Nephron (organoid): ENCODE measurements around the gene GINS3.
"Not testable (repeated sequence)": the region's sequence is repeated elsewhere in the genome, so short reads cannot be mapped to it uniquely, and the experiment has no call there.

ENCODE experiments used
- H3K27ac Mint-ChIP-seq, 3 experiments: 2 replicates each; pipeline ENCODE4 v1.8.0; 2020; ENCODE audit warnings: mixed read lengths in 3 of 3, mild to moderate bottlenecking in 2 of 3, moderate library complexity in 1 of 3
- H3K27me3 Mint-ChIP-seq: 2 replicates; pipeline ENCODE4 v1.8.0; 2021; ENCODE audit warnings: low read depth, mild to moderate bottlenecking, moderate library complexity, mixed read lengths
- H3K36me3 Mint-ChIP-seq: 2 replicates; pipeline ENCODE4 v1.8.0; 2020; ENCODE audit warnings: low read depth, mixed read lengths
- H3K4me1 Mint-ChIP-seq: 2 replicates; pipeline ENCODE4 v1.8.0; 2020; ENCODE audit warnings: mixed read lengths
- H3K4me3 Mint-ChIP-seq, 3 experiments: 2 replicates each; pipeline ENCODE4 v1.8.0; 2020; ENCODE audit warnings: mild to moderate bottlenecking in 3 of 3, mixed read lengths in 3 of 3, moderate library complexity in 2 of 3
- H3K9me3 Mint-ChIP-seq: 2 replicates; pipeline ENCODE4 v1.8.0; 2020; ENCODE audit warnings: mixed read lengths
- TF ChIP-seq, protein P1 (sequence below), 3 experiments: fragments of 200-600 bp; sonication (generic); IDR thresholded peaks; one replicate each; pipeline ENCODE4 v1.5.0; 2021; ENCODE audit warnings: antibody characterized with exemption in 3 of 3; ENCODE audit not compliant: unreplicated experiment in 3 of 3

GINS3 gene

DNA sequence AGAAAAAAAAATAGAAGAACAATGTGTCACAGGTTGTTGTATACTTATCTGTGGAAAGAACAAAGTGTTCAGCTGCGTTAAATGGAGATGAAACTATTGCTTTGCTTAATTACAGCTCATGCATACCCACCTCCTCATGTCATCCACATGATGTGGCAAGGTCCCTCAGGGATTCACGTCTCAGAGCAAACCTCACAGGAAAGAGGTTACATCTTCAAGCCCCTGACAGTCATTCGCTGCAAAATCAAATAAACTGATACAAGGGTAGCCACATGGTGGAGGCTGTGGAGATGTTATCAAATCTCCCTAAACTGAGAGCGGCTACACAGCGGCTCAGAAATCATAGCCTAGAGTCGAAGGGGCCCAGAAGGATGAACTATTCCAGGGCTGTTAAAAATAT is 21.1 kb downstream of the GINS3 start:
- no peaks in the 10 kb centered on the region for H3K36me3 Mint-ChIP-seq

GRCh38 chr16:58415003-58415402 is 22.7 kb downstream of the GINS3 start:
- H3K36me3 Mint-ChIP-seq = no peaks in the 10 kb centered on the region
- H3K4me1 Mint-ChIP-seq = no peaks in the 10 kb centered on the region
- TF ChIP-seq, protein P1, sequence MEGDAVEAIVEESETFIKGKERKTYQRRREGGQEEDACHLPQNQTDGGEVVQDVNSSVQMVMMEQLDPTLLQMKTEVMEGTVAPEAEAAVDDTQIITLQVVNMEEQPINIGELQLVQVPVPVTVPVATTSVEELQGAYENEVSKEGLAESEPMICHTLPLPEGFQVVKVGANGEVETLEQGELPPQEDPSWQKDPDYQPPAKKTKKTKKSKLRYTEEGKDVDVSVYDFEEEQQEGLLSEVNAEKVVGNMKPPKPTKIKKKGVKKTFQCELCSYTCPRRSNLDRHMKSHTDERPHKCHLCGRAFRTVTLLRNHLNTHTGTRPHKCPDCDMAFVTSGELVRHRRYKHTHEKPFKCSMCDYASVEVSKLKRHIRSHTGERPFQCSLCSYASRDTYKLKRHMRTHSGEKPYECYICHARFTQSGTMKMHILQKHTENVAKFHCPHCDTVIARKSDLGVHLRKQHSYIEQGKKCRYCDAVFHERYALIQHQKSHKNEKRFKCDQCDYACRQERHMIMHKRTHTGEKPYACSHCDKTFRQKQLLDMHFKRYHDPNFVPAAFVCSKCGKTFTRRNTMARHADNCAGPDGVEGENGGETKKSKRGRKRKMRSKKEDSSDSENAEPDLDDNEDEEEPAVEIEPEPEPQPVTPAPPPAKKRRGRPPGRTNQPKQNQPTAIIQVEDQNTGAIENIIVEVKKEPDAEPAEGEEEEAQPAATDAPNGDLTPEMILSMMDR (IDR thresholded peaks at IDR 0.05; ENCODE audit: unreplicated experiment in 3 of 3) = no peak
- no peak overlapping the region for H3K27ac Mint-ChIP-seq
- H3K27me3 Mint-ChIP-seq = peaks cover 24% of the 10 kb centered on the region
- no peak overlapping the region for H3K4me3 Mint-ChIP-seq
- no peaks in the 10 kb centered on the region for H3K9me3 Mint-ChIP-seq

More for the DNA sequence above, 21.1 kb downstream of the GINS3 start:
- peaks cover 7% of the 10 kb centered on the region for H3K4me1 Mint-ChIP-seq
- no peak overlapping the region for H3K4me3 Mint-ChIP-seq
- H3K27ac Mint-ChIP-seq = no peak overlapping the region
- no peaks in the 10 kb centered on the region for H3K9me3 Mint-ChIP-seq
- H3K27me3 Mint-ChIP-seq = peaks cover 18% of the 10 kb centered on the region
- TF ChIP-seq, protein P1 (IDR thresholded peaks at IDR 0.05; ENCODE audit: unreplicated experiment in 3 of 3) = no peak

GRCh38 chr16:58415961-58416360 is 23.7 kb downstream of the GINS3 start:
- not testable (repeated sequence) for H3K9me3 Mint-ChIP-seq, H3K36me3 Mint-ChIP-seq, H3K4me1 Mint-ChIP-seq, H3K27ac Mint-ChIP-seq, H3K4me3 Mint-ChIP-seq
- peaks cover 24% of the 10 kb centered on the region for H3K27me3 Mint-ChIP-seq

- no peaks in the 10 kb centered on the region for H3K9me3 Mint-ChIP-seq
- no peak overlapping the region for H3K4me3 Mint-ChIP-seq
- no peak overlapping the region for H3K27ac Mint-ChIP-seq
- H3K4me1 Mint-ChIP-seq = no peaks in the 10 kb centered on the region
- H3K36me3 Mint-ChIP-seq = no peaks in the 10 kb centered on the region
- peaks cover 21% of the 10 kb centered on the region for H3K27me3 Mint-ChIP-seq
- TF ChIP-seq, protein P1 (IDR thresholded peaks at IDR 0.05; ENCODE audit: unreplicated experiment in 3 of 3) = no peak
These were observed 24.8 kb downstream of the GINS3 start for GRCh38 chr16:58417035-58417434.

- Mint-ChIP-seq H3K36me3 (no peaks in the 10 kb centered on the region), H3K27me3 (peaks cover 20% of the 10 kb centered on the region), H3K4me1 (no peaks in the 10 kb centered on the region), H3K4me3 (no peak overlapping the region), H3K9me3 (no peaks in the 10 kb centered on the region), H3K27ac (no peak overlapping the region)
- TF ChIP-seq, protein P1 (IDR thresholded peaks at IDR 0.05; ENCODE audit: unreplicated experiment in 3 of 3) = no peak
These were observed 25.3 kb downstream of the GINS3 start for GRCh38 chr16:58417600-58417999.

DNA sequence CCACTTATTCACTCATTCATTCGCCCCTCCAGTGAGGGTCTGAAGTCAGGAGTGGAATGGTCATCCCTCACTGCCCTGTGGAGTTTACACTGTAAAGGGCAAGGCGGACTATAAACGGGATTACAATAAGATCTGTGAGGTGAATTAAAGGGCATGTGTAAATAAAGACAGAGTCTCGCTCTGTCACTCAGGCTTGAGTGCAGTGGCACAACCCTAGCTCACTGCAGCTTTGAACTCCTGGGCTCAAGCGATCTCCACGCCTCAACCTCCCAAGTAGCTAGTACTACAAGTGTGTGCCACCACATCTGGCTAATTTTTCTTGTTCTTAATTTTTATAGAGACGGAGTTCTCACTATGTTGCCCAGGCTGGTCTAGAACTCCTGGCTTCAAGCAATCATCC is 25.8 kb downstream of the GINS3 start:
- Mint-ChIP-seq H3K27me3 (peaks cover 20% of the 10 kb centered on the region), H3K36me3 (no peaks in the 10 kb centered on the region), H3K4me1 (no peaks in the 10 kb centered on the region), H3K4me3 (no peak overlapping the region), H3K27ac (no peak overlapping the region), H3K9me3 (no peaks in the 10 kb centered on the region)
- TF ChIP-seq, protein P1 (IDR thresholded peaks at IDR 0.05; ENCODE audit: unreplicated experiment in 3 of 3) = no peak
